ENCODE data around the gene CTNNBL1. TPM values are rescaled to one million over a fixed set of nuclear protein-coding genes. Genes with fewer than 3 reads are reported as not detected.
"Not testable (repeated sequence)": the region's sequence is repeated elsewhere in the genome, so short reads cannot be mapped to it uniquely, and the experiment has no call there.

CTNNBL1 gene
- total RNA-seq, 2 donors from 2014 or later = 36.6 to 50.7 TPM

GRCh38 chr20:37850036-37850592, 156.3 kb downstream of the CTNNBL1 start:
- Histone ChIP-seq H3K4me1 (no peaks in the 10 kb centered on the region), H3K36me3 (no peaks in the 10 kb centered on the region), H3K9me3 (no peaks in the 10 kb centered on the region), H3K4me3 (no peak overlapping the region), H3K27ac (no peak overlapping the region), H3K27me3 (no peaks in the 10 kb centered on the region), H3K9ac (ENCODE audit: low read depth in 2 of 2, low read length in 2 of 2) (no peak overlapping the region)
- TF ChIP-seq, protein P1, sequence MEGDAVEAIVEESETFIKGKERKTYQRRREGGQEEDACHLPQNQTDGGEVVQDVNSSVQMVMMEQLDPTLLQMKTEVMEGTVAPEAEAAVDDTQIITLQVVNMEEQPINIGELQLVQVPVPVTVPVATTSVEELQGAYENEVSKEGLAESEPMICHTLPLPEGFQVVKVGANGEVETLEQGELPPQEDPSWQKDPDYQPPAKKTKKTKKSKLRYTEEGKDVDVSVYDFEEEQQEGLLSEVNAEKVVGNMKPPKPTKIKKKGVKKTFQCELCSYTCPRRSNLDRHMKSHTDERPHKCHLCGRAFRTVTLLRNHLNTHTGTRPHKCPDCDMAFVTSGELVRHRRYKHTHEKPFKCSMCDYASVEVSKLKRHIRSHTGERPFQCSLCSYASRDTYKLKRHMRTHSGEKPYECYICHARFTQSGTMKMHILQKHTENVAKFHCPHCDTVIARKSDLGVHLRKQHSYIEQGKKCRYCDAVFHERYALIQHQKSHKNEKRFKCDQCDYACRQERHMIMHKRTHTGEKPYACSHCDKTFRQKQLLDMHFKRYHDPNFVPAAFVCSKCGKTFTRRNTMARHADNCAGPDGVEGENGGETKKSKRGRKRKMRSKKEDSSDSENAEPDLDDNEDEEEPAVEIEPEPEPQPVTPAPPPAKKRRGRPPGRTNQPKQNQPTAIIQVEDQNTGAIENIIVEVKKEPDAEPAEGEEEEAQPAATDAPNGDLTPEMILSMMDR (IDR thresholded peaks at IDR 0.05) = no peak
- no peak for DNase-seq
- intact Hi-C loops (cut with DNase I) = no loop called here

DNA sequence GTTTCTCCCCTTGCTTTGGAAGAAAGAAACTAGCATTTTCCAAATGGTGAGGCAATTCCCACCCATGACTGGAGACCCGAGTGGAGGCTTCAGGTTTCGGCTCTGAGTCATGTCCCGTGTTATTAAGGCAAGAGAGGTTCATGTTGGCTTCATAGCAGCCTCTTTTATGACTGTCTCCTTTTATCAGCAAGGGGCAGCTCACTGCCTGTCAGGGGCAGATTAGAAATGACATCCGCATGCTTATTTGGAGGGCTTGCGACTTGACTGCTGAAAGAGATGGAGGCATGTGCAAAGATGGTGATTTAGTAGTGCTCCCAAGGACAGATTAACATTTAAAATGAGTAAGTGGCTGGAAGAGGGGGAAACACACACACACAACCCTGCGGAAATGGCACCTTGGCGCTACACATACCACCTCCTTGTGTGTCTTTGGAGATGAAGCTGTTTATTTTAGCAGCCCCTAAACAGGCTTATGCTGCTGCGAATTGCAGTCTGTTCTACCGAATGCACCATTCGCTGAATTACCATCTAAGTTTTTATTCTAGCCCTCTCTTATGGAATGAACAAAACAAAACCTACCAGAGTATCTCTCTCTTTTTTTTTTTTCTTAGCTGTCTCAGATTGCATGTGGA, 157.0 kb downstream of the CTNNBL1 start:
- H3K27ac ChIP-seq = no peak overlapping the region
- no peak overlapping the region for H3K9ac ChIP-seq (ENCODE audit: low read depth in 2 of 2, low read length in 2 of 2)
- no peak for DNase-seq
- no peak overlapping the region for H3K4me3 ChIP-seq
- no peaks in the 10 kb centered on the region for H3K27me3 ChIP-seq
- intact Hi-C loops (cut with DNase I) = no loop called here
- H3K36me3 ChIP-seq = no peaks in the 10 kb centered on the region
- TF ChIP-seq, protein P1 (IDR thresholded peaks at IDR 0.05) = no peak
- H3K9me3 ChIP-seq = no peaks in the 10 kb centered on the region
- no peaks in the 10 kb centered on the region for H3K4me1 ChIP-seq

DNA sequence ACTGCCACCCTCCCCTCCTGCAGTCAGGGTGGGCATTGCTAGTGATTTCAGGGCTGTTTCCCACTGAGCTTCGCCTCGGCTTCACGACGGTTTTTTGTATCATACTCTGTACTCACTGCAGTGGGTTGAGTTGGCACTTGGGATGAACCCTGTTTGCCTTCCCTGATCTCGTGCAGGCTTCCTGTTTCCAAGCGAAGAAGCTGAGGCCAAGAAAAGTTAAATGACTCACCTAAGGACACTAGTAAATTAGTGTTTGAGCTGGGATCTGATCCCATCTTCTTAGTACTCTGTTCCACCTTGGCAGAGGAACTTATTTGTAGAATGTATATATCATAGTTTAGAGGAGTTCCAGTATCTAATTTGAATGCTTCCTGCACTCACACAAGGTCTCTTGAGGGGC, 158.8 kb downstream of the CTNNBL1 start:
- Histone ChIP-seq H3K36me3 (no peaks in the 10 kb centered on the region), H3K9ac (ENCODE audit: low read depth in 2 of 2, low read length in 2 of 2) (no peak overlapping the region), H3K27me3 (no peaks in the 10 kb centered on the region), H3K27ac (no peak overlapping the region), H3K4me1 (no peaks in the 10 kb centered on the region), H3K4me3 (no peak overlapping the region), H3K9me3 (no peaks in the 10 kb centered on the region)
- TF ChIP-seq, protein P1 (IDR thresholded peaks at IDR 0.05) = no peak
- intact Hi-C loops (cut with DNase I) = no loop called here
- DNase-seq = no peak

GRCh38 chr20:37853823-37854375, 160.1 kb downstream of the CTNNBL1 start:
- Histone ChIP-seq H3K36me3 (no peaks in the 10 kb centered on the region), H3K27ac (no peak overlapping the region), H3K4me1 (no peaks in the 10 kb centered on the region), H3K27me3 (no peaks in the 10 kb centered on the region), H3K4me3 (no peak overlapping the region), H3K9ac (ENCODE audit: low read depth in 2 of 2, low read length in 2 of 2) (no peak overlapping the region), H3K9me3 (no peaks in the 10 kb centered on the region)
- TF ChIP-seq, protein P1 (IDR thresholded peaks at IDR 0.05) = no peak
- no peak for DNase-seq
- intact Hi-C loops (cut with DNase I) = no loop called here

GRCh38 chr20:37856034-37856433, 162.2 kb downstream of the CTNNBL1 start:
- H3K9ac ChIP-seq (ENCODE audit: low read depth in 2 of 2, low read length in 2 of 2); DNase-seq; H3K4me3 ChIP-seq; H3K9me3 ChIP-seq; intact Hi-C loops (cut with DNase I); H3K36me3 ChIP-seq; H3K4me1 ChIP-seq; H3K27me3 ChIP-seq; H3K27ac ChIP-seq: not testable (repeated sequence)

Measured in colonic mucosa (tissue), 4 donors.